Loucy (cell line): ENCODE results near the gene NKX2-3.

Source experiments
- H2AFZ ChIP-seq: fragments of 200-600 bp; sonication (generic); 2 replicates; pipeline ENCODE4 v1.6.0; 2016; ENCODE audit warnings: antibody characterized with exemption, mild to moderate bottlenecking, low read length, moderate library complexity
- H3F3A ChIP-seq: fragments of 200-600 bp; 2 replicates; pipeline ENCODE4 v1.6.0; 2016; ENCODE audit warnings: antibody characterized with exemption, low read depth, mild to moderate bottlenecking
- H3K27me3 ChIP-seq: fragments of 200-600 bp; sonication (generic); 2 replicates; pipeline ENCODE4 v1.6.1; 2014; ENCODE audit warnings: low read length, mild to moderate bottlenecking; ENCODE audit not compliant: insufficient read depth, poor library complexity, severe bottlenecking
- H3K36me3 ChIP-seq: fragments of 200-600 bp; sonication (generic); 2 replicates; pipeline ENCODE4 v1.6.1; 2016; ENCODE audit warnings: low read length; ENCODE audit not compliant: insufficient read depth
- H3K4me1 ChIP-seq: fragments of 200-600 bp; sonication (generic); 2 replicates; pipeline ENCODE4 v1.5.1; 2014; ENCODE audit warnings: low read length, mild to moderate bottlenecking; ENCODE audit not compliant: insufficient read depth, poor library complexity, severe bottlenecking
- H3K4me2 ChIP-seq: fragments of 200-600 bp; sonication (generic); 2 replicates; pipeline ENCODE4 v1.6.0; 2014; ENCODE audit warnings: antibody characterized with exemption, low read length, low read depth, mild to moderate bottlenecking; ENCODE audit not compliant: poor library complexity, severe bottlenecking
- H3K4me3 ChIP-seq: fragments of 200-600 bp; sonication (generic); 2 replicates; pipeline ENCODE4 v1.5.1; 2014; ENCODE audit warnings: low read length, mild to moderate bottlenecking, mixed read lengths; ENCODE audit not compliant: poor library complexity, severe bottlenecking
- H3K79me2 ChIP-seq: fragments of 200-600 bp; sonication (generic); 2 replicates; pipeline ENCODE4 v1.6.1; 2014; ENCODE audit warnings: low read length; ENCODE audit not compliant: insufficient read depth
- H3K9ac ChIP-seq: fragments of 200-600 bp; sonication (generic); 2 replicates; pipeline ENCODE4 v1.6.0; 2014; ENCODE audit warnings: mild to moderate bottlenecking, low read depth, low read length, moderate library complexity; ENCODE audit not compliant: poor library complexity, severe bottlenecking
- H3K9me2 ChIP-seq: fragments of 200-600 bp; sonication (generic); replicated peaks from 2 replicates; pipeline ENCODE4 v1.6.1; 2016; ENCODE audit warnings: low read depth, low read length, mixed read lengths
- H3K9me3 ChIP-seq: fragments of 200-600 bp; sonication (generic); 2 replicates; pipeline ENCODE4 v1.6.1; 2014; ENCODE audit warnings: mild to moderate bottlenecking, antibody characterized with exemption, low read length, low read depth; ENCODE audit not compliant: insufficient read depth
- H4K20me1 ChIP-seq: fragments of 200-600 bp; sonication (generic); 2 replicates; pipeline ENCODE4 v1.6.0; 2014; ENCODE audit warnings: antibody characterized with exemption, low read length, mild to moderate bottlenecking; ENCODE audit not compliant: insufficient read depth, poor library complexity, severe bottlenecking
- EZH2phosphoT487 ChIP-seq: fragments of 200-600 bp; IDR thresholded peaks from 2 replicates; pipeline ENCODE4 v1.6.1; 2018; ENCODE audit warnings: antibody characterized with exemption, mild to moderate bottlenecking, moderate library complexity, borderline replicate concordance
- TF ChIP-seq, protein P1 (sequence below): fragments of 200-600 bp; sonication (generic); conservative IDR thresholded peaks from 2 replicates; pipeline ENCODE4 v1.5.1; 2014; ENCODE audit warnings: mild to moderate bottlenecking, antibody characterized with exemption, low read length

NKX2-3 gene

DNA sequence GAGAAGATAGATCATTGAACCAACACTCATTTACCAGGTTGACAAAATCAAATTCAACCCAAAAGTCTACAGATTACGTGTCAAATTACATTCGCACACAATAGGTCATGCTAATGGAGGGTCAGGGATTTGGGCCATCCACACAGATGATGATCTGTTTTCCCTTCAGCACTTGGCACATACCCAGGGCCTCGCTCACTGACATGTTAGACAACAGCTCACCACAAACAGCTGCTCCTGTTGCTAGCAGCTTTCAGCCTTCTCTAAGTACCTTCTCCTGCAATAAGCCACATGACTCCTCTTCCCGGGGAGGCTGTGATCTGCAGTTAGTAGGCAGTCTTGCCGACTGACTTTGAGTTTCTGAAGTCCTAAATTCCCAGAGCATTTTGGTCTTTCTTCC lies 18.4 kb downstream of the NKX2-3 start:
- Histone ChIP-seq H3K4me3 (no peak overlapping the region), H2AFZ (peak overlapping the region; percentile 41; the same call in 1 of the 2 replicates), H4K20me1 (no peaks in the 10 kb centered on the region), H3K79me2 (no peaks in the 10 kb centered on the region), H3F3A (no peaks in the 10 kb centered on the region), H3K4me2 (peak overlapping the region; percentile 52), H3K9ac (no peak overlapping the region), H3K36me3 (no peaks in the 10 kb centered on the region), H3K27me3 (no peaks in the 10 kb centered on the region), H3K9me2 (no peaks in the 10 kb centered on the region), H3K4me1 (peaks cover 4% of the 10 kb centered on the region), H3K9me3 (no peaks in the 10 kb centered on the region)
- TF ChIP-seq, protein P1, sequence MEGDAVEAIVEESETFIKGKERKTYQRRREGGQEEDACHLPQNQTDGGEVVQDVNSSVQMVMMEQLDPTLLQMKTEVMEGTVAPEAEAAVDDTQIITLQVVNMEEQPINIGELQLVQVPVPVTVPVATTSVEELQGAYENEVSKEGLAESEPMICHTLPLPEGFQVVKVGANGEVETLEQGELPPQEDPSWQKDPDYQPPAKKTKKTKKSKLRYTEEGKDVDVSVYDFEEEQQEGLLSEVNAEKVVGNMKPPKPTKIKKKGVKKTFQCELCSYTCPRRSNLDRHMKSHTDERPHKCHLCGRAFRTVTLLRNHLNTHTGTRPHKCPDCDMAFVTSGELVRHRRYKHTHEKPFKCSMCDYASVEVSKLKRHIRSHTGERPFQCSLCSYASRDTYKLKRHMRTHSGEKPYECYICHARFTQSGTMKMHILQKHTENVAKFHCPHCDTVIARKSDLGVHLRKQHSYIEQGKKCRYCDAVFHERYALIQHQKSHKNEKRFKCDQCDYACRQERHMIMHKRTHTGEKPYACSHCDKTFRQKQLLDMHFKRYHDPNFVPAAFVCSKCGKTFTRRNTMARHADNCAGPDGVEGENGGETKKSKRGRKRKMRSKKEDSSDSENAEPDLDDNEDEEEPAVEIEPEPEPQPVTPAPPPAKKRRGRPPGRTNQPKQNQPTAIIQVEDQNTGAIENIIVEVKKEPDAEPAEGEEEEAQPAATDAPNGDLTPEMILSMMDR = no peak
- TF ChIP-seq EZH2phosphoT487 = no peak

DNA sequence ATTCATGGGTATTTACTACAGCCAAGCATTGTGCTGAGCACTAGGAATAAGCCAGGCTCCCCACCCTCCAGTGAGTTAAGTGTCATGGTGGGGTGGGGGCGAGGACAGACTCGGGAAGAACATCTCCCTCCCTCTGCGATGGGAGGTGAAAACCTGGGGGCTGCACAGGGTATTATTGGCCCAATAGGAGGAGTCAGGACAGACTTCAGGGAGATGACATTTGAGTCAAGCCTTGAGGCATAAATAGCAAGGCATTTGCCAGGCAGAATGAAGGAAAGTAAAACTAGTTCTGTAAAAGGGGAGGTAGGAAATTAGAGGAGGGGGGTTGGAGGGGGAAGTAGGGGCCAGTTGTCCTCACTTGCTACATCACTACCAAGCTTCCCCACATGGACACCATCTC lies 18.9 kb downstream of the NKX2-3 start:
- H3K4me2 ChIP-seq = peak overlapping the region; percentile 52
- peak overlapping the region; percentile 41; the same call in 1 of the 2 replicates for H2AFZ ChIP-seq
- no peaks in the 10 kb centered on the region for H3K9me3 ChIP-seq
- H3K4me1 ChIP-seq = peaks cover 4% of the 10 kb centered on the region
- H3K27me3 ChIP-seq = no peaks in the 10 kb centered on the region
- no peaks in the 10 kb centered on the region for H3F3A ChIP-seq
- H3K9me2 ChIP-seq = no peaks in the 10 kb centered on the region
- no peaks in the 10 kb centered on the region for H4K20me1 ChIP-seq
- TF ChIP-seq, protein P1 = no peak
- no peak for TF ChIP-seq EZH2phosphoT487
- no peaks in the 10 kb centered on the region for H3K36me3 ChIP-seq
- H3K4me3 ChIP-seq = no peak overlapping the region
- no peaks in the 10 kb centered on the region for H3K79me2 ChIP-seq
- H3K9ac ChIP-seq = no peak overlapping the region

DNA sequence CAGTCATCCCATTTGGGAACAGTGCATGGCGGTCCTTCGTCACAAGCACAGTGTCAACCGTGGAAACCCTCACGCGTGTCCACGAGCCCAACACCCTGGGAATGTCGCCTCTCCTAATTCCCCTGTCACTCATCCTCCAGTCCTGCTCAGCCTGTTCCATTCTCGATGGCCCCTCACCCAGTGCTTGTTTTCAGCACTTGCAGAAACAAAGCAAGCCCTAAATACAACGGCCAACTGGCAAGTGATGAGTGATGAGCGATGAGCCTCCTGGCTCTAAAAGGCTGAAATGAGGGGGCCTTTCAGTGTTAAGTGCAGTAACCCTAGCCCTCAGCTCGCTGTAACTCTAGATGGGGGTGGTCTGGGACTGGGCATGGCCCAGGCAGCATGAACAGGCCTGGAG lies 22.6 kb downstream of the NKX2-3 start:
- no peak overlapping the region for H2AFZ ChIP-seq
- no peaks in the 10 kb centered on the region for H3K9me3 ChIP-seq
- no peaks in the 10 kb centered on the region for H3K79me2 ChIP-seq
- H3K4me2 ChIP-seq = no peak overlapping the region
- no peaks in the 10 kb centered on the region for H3K36me3 ChIP-seq
- peaks cover 4% of the 10 kb centered on the region for H3K4me1 ChIP-seq
- no peaks in the 10 kb centered on the region for H3K27me3 ChIP-seq
- H3K9ac ChIP-seq = no peak overlapping the region
- H4K20me1 ChIP-seq = no peaks in the 10 kb centered on the region
- no peaks in the 10 kb centered on the region for H3K9me2 ChIP-seq
- no peak for TF ChIP-seq EZH2phosphoT487
- TF ChIP-seq, protein P1 = no peak
- no peak overlapping the region for H3K4me3 ChIP-seq
- H3F3A ChIP-seq = no peaks in the 10 kb centered on the region
